ENCODE results near the gene PRPH. TPM values are rescaled to one million over a fixed set of nuclear protein-coding genes. Genes with fewer than 3 reads are reported as not detected.

PRPH gene
- polyA plus RNA-seq, 4 donors: 9.1 to 89.9 TPM; not detected in 2

- peak in 1 of 2 donors; percentile 16 for DNase-seq
- no peak for FAIRE-seq
- no peaks in the 10 kb centered on the region for H3K36me3 ChIP-seq (ENCODE audit: control insufficient read depth in 3 of 3, insufficient read depth in 2 of 3, low read depth in 1 of 3, low read length in 3 of 3)
- H3K4me3 ChIP-seq (ENCODE audit: low read depth in 1 of 3, low read length in 3 of 3): no peak overlapping the region
- 45 to 50% (median 50%) methylated on average over 14 of the region's 14 CpGs for WGBS, 3 donors
- H3K27me3 ChIP-seq (ENCODE audit: control insufficient read depth in 3 of 3, insufficient read depth in 3 of 3, low read length in 3 of 3): peaks cover 0 to 98% (median 20%) of the 10 kb centered on the region in 3 donors
- no peak overlapping the region for H3K27ac ChIP-seq (ENCODE audit: low read depth in 1 of 3, low read length in 2 of 3)
- no peaks in the 10 kb centered on the region for H3K9me3 ChIP-seq (ENCODE audit: control insufficient read depth in 2 of 2, insufficient read depth in 1 of 2, low read depth in 1 of 2, low read length in 1 of 2)
- peaks cover 4 to 66% (median 11%) of the 10 kb centered on the region in 3 donors for H3K4me1 ChIP-seq (ENCODE audit: control insufficient read depth in 3 of 3, insufficient read depth in 2 of 3, low read depth in 1 of 3, low read length in 2 of 3)
Observed at GRCh38 chr12:49340971-49341776, 46.2 kb downstream of the PRPH start.

- no peak for FAIRE-seq
- peaks cover 4 to 70% (median 14%) of the 10 kb centered on the region in 3 donors for H3K4me1 ChIP-seq (ENCODE audit: control insufficient read depth in 3 of 3, insufficient read depth in 2 of 3, low read depth in 1 of 3, low read length in 2 of 3)
Observed at GRCh38 chr12:49341777-49342065, 46.8 kb downstream of the PRPH start.

GRCh38 chr12:49342066-49342913 is 47.3 kb downstream of the PRPH start:
- peak overlapping the region in 2 of 3 donors; percentile 33 to 37 for H3K4me3 ChIP-seq (ENCODE audit: low read depth in 1 of 3, low read length in 3 of 3)
- DNase-seq (peak; percentile 77 to 85), FAIRE-seq (no peak)
- H3K27ac ChIP-seq (ENCODE audit: low read depth in 1 of 3, low read length in 2 of 3): no peak overlapping the region
- no peaks in the 10 kb centered on the region for H3K9me3 ChIP-seq (ENCODE audit: control insufficient read depth in 2 of 2, insufficient read depth in 1 of 2, low read depth in 1 of 2, low read length in 1 of 2)
- no peaks in the 10 kb centered on the region for H3K36me3 ChIP-seq (ENCODE audit: control insufficient read depth in 3 of 3, insufficient read depth in 2 of 3, low read depth in 1 of 3, low read length in 3 of 3)
- peaks cover 0 to 98% (median 20%) of the 10 kb centered on the region in 3 donors for H3K27me3 ChIP-seq (ENCODE audit: control insufficient read depth in 3 of 3, insufficient read depth in 3 of 3, low read length in 3 of 3)
- 1 to 2% (median 2%) methylated on average over 53 to 58 of the region's 58 CpGs for WGBS, 3 donors
- H3K4me1 ChIP-seq (ENCODE audit: control insufficient read depth in 3 of 3, insufficient read depth in 2 of 3, low read depth in 1 of 3, low read length in 2 of 3): peaks cover 4 to 70% (median 14%) of the 10 kb centered on the region in 3 donors

More at GRCh38 chr12:49341777-49342065, 46.8 kb downstream of the PRPH start:
- 35 to 57% (median 52%) methylated on average over 20 to 21 of the region's 21 CpGs for whole genome bisulfite sequencing, 3 donors
- no peaks in the 10 kb centered on the region for H3K36me3 ChIP-seq (ENCODE audit: control insufficient read depth in 3 of 3, insufficient read depth in 2 of 3, low read depth in 1 of 3, low read length in 3 of 3)
- H3K27ac ChIP-seq (ENCODE audit: low read depth in 1 of 3, low read length in 2 of 3): no peak overlapping the region
- peaks cover 0 to 98% (median 19%) of the 10 kb centered on the region in 3 donors for H3K27me3 ChIP-seq (ENCODE audit: control insufficient read depth in 3 of 3, insufficient read depth in 3 of 3, low read length in 3 of 3)
- H3K9me3 ChIP-seq (ENCODE audit: control insufficient read depth in 2 of 2, insufficient read depth in 1 of 2, low read depth in 1 of 2, low read length in 1 of 2): no peaks in the 10 kb centered on the region
- DNase-seq: no peak
- H3K4me3 ChIP-seq (ENCODE audit: low read depth in 1 of 3, low read length in 3 of 3): peak overlapping the region in 1 of 3 donors; percentile 37

DNA sequence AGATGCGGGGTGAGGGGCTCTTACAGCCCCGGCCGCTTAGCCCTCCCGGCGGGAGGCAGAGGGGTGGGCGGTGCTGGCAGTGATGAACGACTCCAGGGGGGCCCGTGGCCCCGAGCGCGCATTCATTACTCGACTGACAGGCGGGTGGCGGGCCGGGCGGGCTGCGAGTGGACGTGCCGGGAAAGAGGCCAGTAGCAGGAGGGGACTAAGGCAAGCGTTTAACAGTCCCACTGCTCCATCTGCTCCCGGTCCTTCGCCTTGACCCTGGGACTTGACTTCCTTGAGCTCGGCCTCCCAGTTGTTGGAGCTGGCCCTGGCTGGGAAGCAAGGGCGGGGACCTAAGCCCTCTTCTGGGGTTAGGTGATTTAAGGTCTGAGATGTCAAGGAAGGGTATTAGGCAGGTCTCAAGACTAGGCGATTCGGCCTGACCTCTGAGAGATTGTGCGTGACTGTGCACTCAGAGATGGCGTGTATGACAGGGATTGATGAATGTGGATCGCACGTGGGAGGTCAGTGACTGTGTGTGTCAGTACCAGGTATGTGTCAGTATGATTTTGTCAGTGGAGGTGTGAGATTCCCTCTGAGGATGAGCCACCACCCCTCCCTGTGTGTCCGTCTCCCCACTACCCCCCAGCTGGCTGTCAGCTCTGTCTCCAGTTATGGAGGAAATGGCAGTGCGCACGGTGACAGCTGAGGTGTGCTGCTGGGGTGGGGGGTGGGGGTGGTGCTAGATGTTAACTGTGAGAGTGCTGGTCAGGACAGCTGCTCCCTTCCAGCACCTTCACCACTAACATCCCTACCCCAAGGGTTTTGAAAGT is 48.2 kb downstream of the PRPH start:
- Histone ChIP-seq H3K27ac (ENCODE audit: low read depth in 1 of 3, low read length in 2 of 3) (no peak overlapping the region), H3K4me1 (ENCODE audit: control insufficient read depth in 3 of 3, insufficient read depth in 2 of 3, low read depth in 1 of 3, low read length in 2 of 3) (peaks cover 4 to 66% (median 14%) of the 10 kb centered on the region in 3 donors), H3K9me3 (ENCODE audit: control insufficient read depth in 2 of 2, insufficient read depth in 1 of 2, low read depth in 1 of 2, low read length in 1 of 2) (no peaks in the 10 kb centered on the region), H3K4me3 (ENCODE audit: low read depth in 1 of 3, low read length in 3 of 3) (peak overlapping the region in 1 of 3 donors; percentile 33), H3K36me3 (ENCODE audit: control insufficient read depth in 3 of 3, insufficient read depth in 2 of 3, low read depth in 1 of 3, low read length in 3 of 3) (no peaks in the 10 kb centered on the region), H3K27me3 (ENCODE audit: control insufficient read depth in 3 of 3, insufficient read depth in 3 of 3, low read length in 3 of 3) (peaks cover 0 to 98% (median 20%) of the 10 kb centered on the region in 3 donors)
- DNase-seq (no peak), FAIRE-seq (no peak)
- WGBS, 3 donors: 2 to 4% (median 3%) methylated on average over 33 of the region's 33 CpGs

- Histone ChIP-seq H3K4me3 (ENCODE audit: low read depth in 1 of 3, low read length in 3 of 3) (no peak overlapping the region), H3K27ac (ENCODE audit: low read depth in 1 of 3, low read length in 2 of 3) (no peak overlapping the region), H3K36me3 (ENCODE audit: control insufficient read depth in 3 of 3, insufficient read depth in 2 of 3, low read depth in 1 of 3, low read length in 3 of 3) (peaks cover 0 to 8% (median 0%) of the 10 kb centered on the region in 3 donors), H3K9me3 (ENCODE audit: control insufficient read depth in 2 of 2, insufficient read depth in 1 of 2, low read depth in 1 of 2, low read length in 1 of 2) (no peaks in the 10 kb centered on the region), H3K4me1 (ENCODE audit: control insufficient read depth in 3 of 3, insufficient read depth in 2 of 3, low read depth in 1 of 3, low read length in 2 of 3) (peaks cover 6 to 70% (median 14%) of the 10 kb centered on the region in 3 donors), H3K27me3 (ENCODE audit: control insufficient read depth in 3 of 3, insufficient read depth in 3 of 3, low read length in 3 of 3) (peaks cover 0 to 84% (median 20%) of the 10 kb centered on the region in 3 donors)
- WGBS, 3 donors: 12 to 14% (median 13%) methylated on average over 15 of the region's 15 CpGs
- DNase-seq: no peak
- FAIRE-seq: no peak
Observed at GRCh38 chr12:49344486-49345050, 49.6 kb downstream of the PRPH start.

DNA sequence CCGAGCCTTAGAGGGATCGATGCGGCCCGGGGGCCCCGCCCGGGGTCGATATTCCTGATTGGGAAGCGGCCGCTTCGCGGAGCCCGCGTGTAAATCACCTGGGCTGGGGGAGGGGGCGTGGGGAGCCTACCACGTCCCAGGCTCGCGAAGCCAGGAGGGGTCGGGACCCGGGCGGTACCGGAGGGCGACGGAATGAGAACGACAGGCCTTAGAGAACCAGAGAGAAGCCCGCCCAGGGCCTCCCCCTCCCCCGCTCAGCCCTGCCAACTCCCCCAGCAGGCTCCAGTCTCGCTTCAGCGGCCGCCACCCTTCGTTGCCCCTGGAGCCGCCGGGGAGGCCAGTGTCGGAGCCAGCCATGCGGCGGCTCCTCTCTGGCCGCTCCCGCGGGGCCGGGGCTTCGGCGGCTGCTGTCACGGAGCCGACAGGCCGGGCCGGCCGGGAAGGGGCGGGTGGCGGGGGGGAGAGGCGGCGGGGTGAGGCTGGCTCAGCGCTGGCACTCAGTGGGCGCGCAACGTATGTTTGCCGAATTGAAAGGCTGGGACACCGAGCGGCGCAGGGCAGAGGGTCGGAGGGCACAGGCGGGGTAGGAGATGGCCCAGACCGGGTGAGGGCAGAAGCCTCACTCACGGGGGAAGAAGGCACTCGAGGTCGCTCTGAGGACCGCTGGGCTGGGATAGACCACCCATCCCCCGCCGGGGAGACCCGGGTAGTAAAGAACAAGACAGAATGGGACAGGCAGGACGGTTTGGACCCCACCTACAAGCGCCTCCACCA is 50.3 kb downstream of the PRPH start:
- Histone ChIP-seq H3K4me3 (ENCODE audit: low read depth in 1 of 3, low read length in 3 of 3) (peak overlapping the region in 2 of 3 donors; percentile 19 to 49), H3K27me3 (ENCODE audit: control insufficient read depth in 3 of 3, insufficient read depth in 3 of 3, low read length in 3 of 3) (peaks cover 0 to 77% (median 19%) of the 10 kb centered on the region in 3 donors), H3K27ac (ENCODE audit: low read depth in 1 of 3, low read length in 2 of 3) (no peak overlapping the region), H3K36me3 (ENCODE audit: control insufficient read depth in 3 of 3, insufficient read depth in 2 of 3, low read depth in 1 of 3, low read length in 3 of 3) (peaks cover 0 to 8% (median 0%) of the 10 kb centered on the region in 3 donors), H3K9me3 (ENCODE audit: control insufficient read depth in 2 of 2, insufficient read depth in 1 of 2, low read depth in 1 of 2, low read length in 1 of 2) (no peaks in the 10 kb centered on the region), H3K4me1 (ENCODE audit: control insufficient read depth in 3 of 3, insufficient read depth in 2 of 3, low read depth in 1 of 3, low read length in 2 of 3) (peaks cover 6 to 64% (median 14%) of the 10 kb centered on the region in 3 donors)
- peak in 1 of 2 donors; percentile 49 for DNase-seq
- 1 to 2% (median 1%) methylated on average over 44 to 70 of the region's 70 CpGs for WGBS, 3 donors
- FAIRE-seq: no peak

DNA sequence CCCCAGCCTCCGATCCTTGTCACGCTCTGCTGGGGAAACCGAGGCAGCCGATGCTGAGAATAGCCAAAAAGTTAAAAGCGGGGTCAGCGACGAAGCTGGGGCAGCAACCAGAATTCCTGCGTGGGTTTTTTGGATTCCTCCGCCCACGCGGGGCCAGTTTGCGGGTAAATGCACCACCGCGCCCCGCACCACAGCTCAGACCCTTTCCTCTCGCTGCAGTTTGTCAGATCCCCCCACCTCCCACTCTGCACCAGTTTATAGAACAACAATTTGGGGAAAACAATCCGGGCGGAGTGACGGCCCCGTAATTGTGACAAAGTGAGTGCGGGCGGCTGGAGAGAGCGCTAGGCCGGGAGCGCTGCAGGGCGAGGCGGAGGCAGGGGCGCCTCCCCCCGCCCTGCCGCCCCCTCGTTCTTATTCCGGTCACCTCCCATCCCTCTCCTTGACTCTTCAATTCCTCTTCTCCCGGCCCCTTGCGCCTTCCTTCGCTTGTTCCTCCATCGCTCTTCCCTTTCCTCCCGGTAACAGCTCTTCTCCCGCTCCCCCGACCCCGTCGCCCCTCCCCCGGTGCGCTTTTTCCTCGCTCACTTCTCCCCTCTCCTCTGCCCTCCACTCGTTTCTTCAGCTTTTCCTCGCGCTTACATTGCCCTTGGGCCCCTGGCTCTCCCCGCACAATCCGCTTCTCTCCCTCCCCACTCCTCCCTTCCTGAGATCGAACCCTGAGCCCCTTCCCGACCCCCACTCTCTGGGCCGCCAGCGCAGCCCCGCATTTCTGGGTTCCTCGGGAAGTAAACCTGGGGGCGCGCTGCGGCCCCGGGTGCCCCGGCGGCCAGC is 51.1 kb downstream of the PRPH start:
- peaks cover 6 to 64% (median 14%) of the 10 kb centered on the region in 3 donors for H3K4me1 ChIP-seq (ENCODE audit: control insufficient read depth in 3 of 3, insufficient read depth in 2 of 3, low read depth in 1 of 3, low read length in 2 of 3)

More for the DNA sequence above, 51.1 kb downstream of the PRPH start:
- Histone ChIP-seq H3K9me3 (ENCODE audit: control insufficient read depth in 2 of 2, insufficient read depth in 1 of 2, low read depth in 1 of 2, low read length in 1 of 2) (no peaks in the 10 kb centered on the region), H3K27me3 (ENCODE audit: control insufficient read depth in 3 of 3, insufficient read depth in 3 of 3, low read length in 3 of 3) (peaks cover 0 to 71% (median 17%) of the 10 kb centered on the region in 3 donors), H3K36me3 (ENCODE audit: control insufficient read depth in 3 of 3, insufficient read depth in 2 of 3, low read depth in 1 of 3, low read length in 3 of 3) (peaks cover 0 to 9% (median 0%) of the 10 kb centered on the region in 3 donors), H3K27ac (ENCODE audit: low read depth in 1 of 3, low read length in 2 of 3) (no peak overlapping the region), H3K4me3 (ENCODE audit: low read depth in 1 of 3, low read length in 3 of 3) (peak overlapping the region in 2 of 3 donors; percentile 49 to 56)
- FAIRE-seq (no peak), DNase-seq (peak in 1 of 2 donors; percentile 34)
- WGBS, 3 donors: 2% methylated on average over 55 to 61 of the region's 61 CpGs
